Measurements from ENCODE around the gene OLFML1. TPM values are rescaled to one million over a fixed set of nuclear protein-coding genes. Genes with fewer than 3 reads are reported as not detected.

OLFML1 gene
- total and polyA plus RNA-seq, 2 donors (not counting 3 experiments of a cell fraction or from before 2014, with no cell fraction given) = not detected

GRCh38 chr11:7522121-7522520 lies 36.8 kb downstream of the OLFML1 start:
- DNase-seq (ENCODE audit: low read depth, low spot score) (no peak), FAIRE-seq (no peak)
- H3K79me2 ChIP-seq (ENCODE audit: control insufficient read depth, insufficient read depth, low read length) = no peaks in the 10 kb centered on the region
- no TSS peak for BruUV-seq (replicated peaks)
- H3K9ac ChIP-seq (replicated peaks; ENCODE audit: extremely low read depth, insufficient read depth, low read length) = no peak overlapping the region
- no peak overlapping the region for H2AFZ ChIP-seq (ENCODE audit: low read depth, low read length)
- CTCF ChIA-PET = interaction anchor here (0.9 to 2.4 kb wide), 5 partner anchors 9 to 143 kb away, joined by 3 to 7 read pairs (median 4); partner anchors contain the start of gene PPFIBP2
- no peaks in the 10 kb centered on the region for H4K20me1 ChIP-seq (replicated peaks; ENCODE audit: control insufficient read depth, extremely low read depth, insufficient read depth, low read length)
- no peak overlapping the region for H3K4me2 ChIP-seq (ENCODE audit: insufficient read depth, low read length)
- H3K27me3 ChIP-seq (ENCODE audit: control insufficient read depth in 2 of 2, insufficient read depth in 2 of 2, low read length in 2 of 2) = peaks cover 0 to 6% of the 10 kb centered on the region in 2 experiments
- dilution Hi-C loops (cut with MboI; ENCODE audit: extremely low pct_ligation_motif_present, low sequenced_read_pairs) = no loop called here
- no peaks in the 10 kb centered on the region for H3K9me1 ChIP-seq (replicated peaks; ENCODE audit: control insufficient read depth, extremely low read depth, insufficient read depth, low read length)
- H3K4me3 ChIP-seq (replicated peaks in 1 of 3; ENCODE audit: insufficient read depth in 1 of 3, low read depth in 1 of 3, low read length in 3 of 3) = no peak overlapping the region
- H3K4me1 ChIP-seq (ENCODE audit: control insufficient read depth, extremely low read depth, insufficient read depth, low read length) = no peaks in the 10 kb centered on the region
- no peaks in the 10 kb centered on the region for H3K36me3 ChIP-seq (ENCODE audit: control insufficient read depth in 2 of 2, extremely low read depth in 1 of 2, insufficient read depth in 2 of 2, low read length in 2 of 2)
- no peaks in the 10 kb centered on the region for H3K9me3 ChIP-seq (replicated peaks; ENCODE audit: control insufficient read depth, insufficient read depth, low read length)
- POLR2A ChIA-PET = no interaction called here
- TF ChIP-seq POLR2AphosphoS5 (IDR thresholded peaks at IDR 0.05; ENCODE audit: insufficient read depth, low read depth, low read length) = no peak
- no peak overlapping the region for H3K27ac ChIP-seq (ENCODE audit: insufficient read depth, low read depth, low read length)
- intact Hi-C loops (cut with micrococcal nuclease) = no loop called here

- no TSS peak for BruUV-seq (replicated peaks)
- dilution Hi-C loops (cut with MboI; ENCODE audit: extremely low pct_ligation_motif_present, low sequenced_read_pairs) = no loop called here
- H3K9ac ChIP-seq (replicated peaks; ENCODE audit: extremely low read depth, insufficient read depth, low read length) = no peak overlapping the region
- no peak overlapping the region for H3K4me2 ChIP-seq (ENCODE audit: insufficient read depth, low read length)
- intact Hi-C loops (cut with micrococcal nuclease) = no loop called here
- no peak overlapping the region for H3K27ac ChIP-seq (ENCODE audit: insufficient read depth, low read depth, low read length)
- no peaks in the 10 kb centered on the region for H3K9me1 ChIP-seq (replicated peaks; ENCODE audit: control insufficient read depth, extremely low read depth, insufficient read depth, low read length)
- DNase-seq (ENCODE audit: low read depth, low spot score) (no peak), FAIRE-seq (no peak)
- no peak overlapping the region for H2AFZ ChIP-seq (ENCODE audit: low read depth, low read length)
- no peaks in the 10 kb centered on the region for H3K4me1 ChIP-seq (ENCODE audit: control insufficient read depth, extremely low read depth, insufficient read depth, low read length)
- no peaks in the 10 kb centered on the region for H4K20me1 ChIP-seq (replicated peaks; ENCODE audit: control insufficient read depth, extremely low read depth, insufficient read depth, low read length)
- no peaks in the 10 kb centered on the region for H3K9me3 ChIP-seq (replicated peaks; ENCODE audit: control insufficient read depth, insufficient read depth, low read length)
- no peak overlapping the region for H3K4me3 ChIP-seq (replicated peaks in 1 of 3; ENCODE audit: insufficient read depth in 1 of 3, low read depth in 1 of 3, low read length in 3 of 3)
- CTCF ChIA-PET = interaction anchor here (1.3 to 2.0 kb wide), 2 partner anchors 9 to 143 kb away, joined by 4 to 5 read pairs; partner anchors contain the start of gene PPFIBP2
- no peaks in the 10 kb centered on the region for H3K79me2 ChIP-seq (ENCODE audit: control insufficient read depth, insufficient read depth, low read length)
- no peaks in the 10 kb centered on the region for H3K36me3 ChIP-seq (ENCODE audit: control insufficient read depth in 2 of 2, extremely low read depth in 1 of 2, insufficient read depth in 2 of 2, low read length in 2 of 2)
- POLR2A ChIA-PET = no interaction called here
- no peak for TF ChIP-seq FOS (IDR thresholded peaks at IDR 0.05; ENCODE audit: borderline replicate concordance, insufficient read depth, low read length)
- TF ChIP-seq GATA2 (IDR thresholded peaks at IDR 0.05; ENCODE audit: insufficient read depth, insufficient read length, low read depth, low read length) = no peak
- no peak for TF ChIP-seq JUN (IDR thresholded peaks at IDR 0.05; ENCODE audit: borderline replicate concordance, insufficient read depth, insufficient read length, low read depth)
- H3K27me3 ChIP-seq (ENCODE audit: control insufficient read depth in 2 of 2, insufficient read depth in 2 of 2, low read length in 2 of 2) = peaks cover 0 to 6% of the 10 kb centered on the region in 2 experiments
Observed at GRCh38 chr11:7522546-7522945, 37.2 kb downstream of the OLFML1 start.
